ENCODE data around the gene ZNF777.

ZNF777 gene

GRCh38 chr7:149479568-149479967, 18.7 kb upstream of the ZNF777 start:
- TF ChIP-seq CTCF (IDR thresholded peaks at IDR 0.05; ENCODE audit: insufficient read depth, low read length, poor library complexity, severe bottlenecking) (no peak), EZH2phosphoT487 (conservative IDR thresholded peaks at IDR 0.05; ENCODE audit: low read length) (no peak)
- Histone ChIP-seq H4K20me1 (ENCODE audit: low read depth, low read length) (no peaks in the 10 kb centered on the region), H3F3A (ENCODE audit: insufficient read depth) (no peaks in the 10 kb centered on the region; the same call in 1 of the 2 replicates), H3K9me3 (ENCODE audit: insufficient read depth, low read length) (peaks cover 7% of the 10 kb centered on the region; the same call in 1 of the 2 replicates), H2AFZ (ENCODE audit: low read depth, low read length, severe bottlenecking) (no peak overlapping the region), H3K27me3 (ENCODE audit: low read length) (no peaks in the 10 kb centered on the region), H3K9me2 (replicated peaks; ENCODE audit: insufficient read depth, low read length) (no peaks in the 10 kb centered on the region), H3K4me2 (ENCODE audit: low read depth, low read length, poor library complexity, severe bottlenecking) (no peak overlapping the region), H3K9ac (ENCODE audit: low read length) (no peak overlapping the region), H3K4me3 (ENCODE audit: insufficient read depth, low read length, poor library complexity, severe bottlenecking) (no peak overlapping the region), H3K36me3 (ENCODE audit: low read length) (peaks cover 12% of the 10 kb centered on the region), H3K27ac (ENCODE audit: low read depth, low read length) (no peak overlapping the region), H3K79me2 (ENCODE audit: insufficient read depth, low read length) (no peaks in the 10 kb centered on the region)

DNA sequence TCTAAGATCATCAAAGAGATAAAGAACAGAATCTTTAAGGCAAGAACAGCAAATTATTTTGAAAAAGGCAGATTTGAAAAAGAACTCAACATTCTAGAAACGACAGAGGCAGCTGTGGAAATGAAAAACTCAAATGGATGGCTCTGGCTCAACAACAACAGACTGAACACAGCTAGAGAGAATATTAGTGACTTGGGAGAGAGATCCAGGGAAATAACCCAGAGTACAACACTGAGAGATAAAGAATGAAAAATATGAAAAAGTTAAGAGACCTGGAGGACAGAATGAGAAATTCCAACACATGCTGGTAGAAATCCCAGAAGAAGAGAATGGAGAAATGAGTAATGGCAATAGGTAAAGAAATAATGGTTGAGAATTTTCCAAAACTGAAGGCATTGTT, 17.9 kb upstream of the ZNF777 start:
- Histone ChIP-seq H3K4me2 (ENCODE audit: low read depth, low read length, poor library complexity, severe bottlenecking) (no peak overlapping the region), H3K36me3 (ENCODE audit: low read length) (peaks cover 12% of the 10 kb centered on the region), H3F3A (ENCODE audit: insufficient read depth) (no peaks in the 10 kb centered on the region; the same call in 1 of the 2 replicates), H3K27me3 (ENCODE audit: low read length) (no peaks in the 10 kb centered on the region), H3K9me2 (replicated peaks; ENCODE audit: insufficient read depth, low read length) (no peaks in the 10 kb centered on the region), H3K27ac (ENCODE audit: low read depth, low read length) (no peak overlapping the region), H4K20me1 (ENCODE audit: low read depth, low read length) (no peaks in the 10 kb centered on the region), H3K9me3 (ENCODE audit: insufficient read depth, low read length) (peaks cover 7% of the 10 kb centered on the region; the same call in 1 of the 2 replicates), H3K79me2 (ENCODE audit: insufficient read depth, low read length) (no peaks in the 10 kb centered on the region), H3K9ac (ENCODE audit: low read length) (no peak overlapping the region), H3K4me3 (ENCODE audit: insufficient read depth, low read length, poor library complexity, severe bottlenecking) (no peak overlapping the region), H2AFZ (ENCODE audit: low read depth, low read length, severe bottlenecking) (no peak overlapping the region)
- no peak for TF ChIP-seq CTCF (IDR thresholded peaks at IDR 0.05; ENCODE audit: insufficient read depth, low read length, poor library complexity, severe bottlenecking)
- no peak for TF ChIP-seq EZH2phosphoT487 (conservative IDR thresholded peaks at IDR 0.05; ENCODE audit: low read length)

GRCh38 chr7:149477494-149478443, 16.9 kb upstream of the ZNF777 start:
- Histone ChIP-seq H3K4me3 (ENCODE audit: insufficient read depth, low read length, poor library complexity, severe bottlenecking) (no peak overlapping the region), H3K36me3 (ENCODE audit: low read length) (peaks cover 12% of the 10 kb centered on the region), H2AFZ (ENCODE audit: low read depth, low read length, severe bottlenecking) (no peak overlapping the region), H3F3A (ENCODE audit: insufficient read depth) (no peaks in the 10 kb centered on the region; the same call in 1 of the 2 replicates), H3K27me3 (ENCODE audit: low read length) (no peaks in the 10 kb centered on the region), H3K27ac (ENCODE audit: low read depth, low read length) (no peak overlapping the region), H3K9ac (ENCODE audit: low read length) (no peak overlapping the region), H4K20me1 (ENCODE audit: low read depth, low read length) (no peaks in the 10 kb centered on the region), H3K4me2 (ENCODE audit: low read depth, low read length, poor library complexity, severe bottlenecking) (no peak overlapping the region), H3K79me2 (ENCODE audit: insufficient read depth, low read length) (no peaks in the 10 kb centered on the region), H3K9me2 (replicated peaks; ENCODE audit: insufficient read depth, low read length) (no peaks in the 10 kb centered on the region), H3K9me3 (ENCODE audit: insufficient read depth, low read length) (peaks cover 7% of the 10 kb centered on the region; the same call in 1 of the 2 replicates)
- no peak for TF ChIP-seq EZH2phosphoT487 (conservative IDR thresholded peaks at IDR 0.05; ENCODE audit: low read length)
- TF ChIP-seq CTCF (IDR thresholded peaks at IDR 0.05; ENCODE audit: insufficient read depth, low read length, poor library complexity, severe bottlenecking) = no peak

All from SU-DHL-6 (cell line).